Kasumi-1 (cell line): Measurements from ENCODE around the gene PTGFR.

ENCODE experiments used
- DNase-seq, 2 experiments: peaks; one replicate each; lab custom pipeline; 2025; lab: John Stamatoyannopoulos, UW

PTGFR gene, protein sequence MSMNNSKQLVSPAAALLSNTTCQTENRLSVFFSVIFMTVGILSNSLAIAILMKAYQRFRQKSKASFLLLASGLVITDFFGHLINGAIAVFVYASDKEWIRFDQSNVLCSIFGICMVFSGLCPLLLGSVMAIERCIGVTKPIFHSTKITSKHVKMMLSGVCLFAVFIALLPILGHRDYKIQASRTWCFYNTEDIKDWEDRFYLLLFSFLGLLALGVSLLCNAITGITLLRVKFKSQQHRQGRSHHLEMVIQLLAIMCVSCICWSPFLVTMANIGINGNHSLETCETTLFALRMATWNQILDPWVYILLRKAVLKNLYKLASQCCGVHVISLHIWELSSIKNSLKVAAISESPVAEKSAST

DNA sequence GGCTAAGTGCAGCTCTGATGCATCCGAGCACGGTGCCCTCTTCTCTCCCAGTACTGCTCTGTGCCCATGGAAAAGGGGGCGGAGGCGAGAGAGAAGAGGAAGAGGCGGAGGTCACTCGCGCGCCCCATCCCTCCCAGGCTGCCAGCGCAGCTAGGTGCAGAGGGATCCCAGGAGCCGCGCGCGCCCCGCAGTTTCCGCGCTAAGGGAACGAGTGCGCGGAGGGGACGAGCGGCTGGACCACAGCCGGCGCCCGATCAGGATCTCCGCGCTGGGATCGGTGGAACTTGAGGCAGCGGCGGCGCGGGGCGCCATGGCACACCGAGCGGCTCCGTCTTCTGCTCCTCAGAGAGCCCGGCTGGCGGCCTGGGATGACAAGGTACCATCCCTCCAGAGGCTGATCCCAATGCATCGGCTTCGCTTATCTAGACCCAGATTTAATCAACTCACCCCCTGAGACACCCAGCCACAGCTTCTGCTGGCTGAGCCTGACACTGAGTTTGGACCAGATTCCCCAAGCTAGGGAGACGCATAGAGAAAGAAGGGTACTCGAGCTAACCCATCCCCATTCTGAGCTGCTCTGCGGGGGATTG, at the start of gene PTGFR:
TSS of gene PTGFR (plus strand) at position 114 of the 590 bp plus-strand sequence. CDS start 1,770 bp downstream, outside the sequence.
- DNase-seq = no peak

DNA sequence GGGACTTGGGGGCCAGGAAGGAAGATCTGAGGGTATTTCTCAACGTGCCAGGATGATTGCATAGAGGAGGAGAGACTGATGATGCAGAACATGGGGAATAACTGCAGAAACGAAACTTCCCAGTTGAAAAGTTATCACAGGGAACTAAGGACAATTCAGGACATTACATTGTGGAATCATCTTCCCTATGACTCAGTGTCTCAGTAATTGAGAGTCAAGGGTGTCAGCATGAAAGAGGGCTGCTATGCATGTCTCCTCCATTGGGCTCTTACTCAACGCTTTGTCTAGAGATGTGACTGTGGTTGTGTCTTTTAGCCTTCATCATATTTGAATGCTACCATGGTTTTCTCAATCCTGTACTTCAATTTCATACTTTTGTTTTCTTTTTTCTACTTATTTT, 48.9 kb upstream of the PTGFR start:
- no peak for DNase-seq

DNA sequence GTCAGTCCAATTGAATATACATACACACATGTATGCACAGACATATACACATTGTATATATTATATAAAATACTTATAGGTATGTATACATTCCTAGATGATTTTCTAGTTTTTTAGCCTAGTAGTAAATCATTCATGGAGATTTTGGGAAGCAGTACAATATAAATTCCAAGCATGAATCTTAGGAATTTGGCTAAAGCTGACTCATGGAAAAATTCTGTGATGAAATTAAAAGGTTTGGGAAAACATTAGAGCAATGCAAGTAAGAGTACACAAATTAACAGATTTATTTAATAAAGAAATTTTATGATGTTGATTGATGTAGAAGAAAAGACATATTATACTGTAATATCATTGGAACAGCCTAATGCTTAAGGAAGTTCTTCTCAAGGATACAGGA, 43.7 kb upstream of the PTGFR start:
- no peak for DNase-seq

DNA sequence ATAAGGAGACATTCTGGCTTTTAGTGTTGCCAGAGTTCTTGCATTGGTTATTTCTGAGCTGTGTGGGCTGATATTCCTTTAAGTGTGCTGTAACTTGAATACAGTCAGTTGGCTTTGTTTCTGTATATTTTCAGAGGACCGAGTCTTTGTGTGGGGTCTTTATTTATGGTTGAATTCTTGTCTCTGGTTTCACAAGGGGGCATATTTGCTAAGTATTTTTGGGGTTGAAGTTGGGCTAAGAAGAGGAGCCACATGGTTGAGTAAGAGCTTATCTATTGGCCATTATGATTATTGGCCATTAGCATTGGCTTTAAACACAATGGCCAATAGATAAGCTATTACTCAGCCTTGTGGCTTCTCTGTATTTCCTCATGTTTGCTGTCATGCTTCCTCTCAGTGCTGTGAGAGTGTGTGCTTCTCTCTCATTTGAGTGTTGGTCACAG, 26.3 kb upstream of the PTGFR start:
- DNase-seq = no peak

DNA sequence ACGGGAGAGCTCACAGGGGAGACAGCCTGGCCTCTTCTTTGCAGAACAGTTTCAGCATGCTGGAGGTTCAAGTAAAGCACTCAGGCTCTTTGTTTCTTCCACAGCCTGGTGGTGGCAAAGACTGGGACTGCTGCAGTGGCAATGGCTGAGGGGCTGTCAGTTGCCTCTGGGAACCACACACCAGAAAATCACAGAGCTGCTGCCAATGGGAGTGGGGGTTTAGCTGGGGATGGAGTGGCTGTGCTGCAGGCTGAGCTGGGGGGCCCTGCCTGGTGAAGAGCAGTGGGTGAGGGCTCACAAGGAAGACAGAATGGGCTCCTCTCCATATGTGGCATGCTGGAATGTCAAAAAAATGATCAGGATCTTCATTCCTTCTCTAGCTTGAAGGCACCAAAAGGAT, 25.6 kb upstream of the PTGFR start:
- DNase-seq = no peak

DNA sequence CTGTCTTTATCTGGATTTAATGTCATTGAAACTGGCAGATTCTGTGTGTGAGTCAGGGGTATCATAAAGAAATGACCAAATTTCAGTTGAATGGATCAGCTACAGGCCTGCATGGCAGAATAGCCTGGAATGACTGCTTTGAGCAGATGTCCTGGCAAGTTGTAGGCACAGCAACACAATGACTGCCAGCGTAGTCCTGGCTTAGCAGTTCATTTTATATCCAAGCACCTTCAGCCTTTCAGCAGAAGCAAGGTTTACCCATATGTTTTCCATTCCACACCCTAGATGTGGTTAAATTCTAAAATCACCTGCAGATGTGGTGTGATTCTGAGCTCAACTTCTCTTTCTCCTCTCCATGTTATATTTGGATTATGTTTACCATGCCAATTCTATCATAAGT, 22.3 kb upstream of the PTGFR start:
- DNase-seq = no peak

DNA sequence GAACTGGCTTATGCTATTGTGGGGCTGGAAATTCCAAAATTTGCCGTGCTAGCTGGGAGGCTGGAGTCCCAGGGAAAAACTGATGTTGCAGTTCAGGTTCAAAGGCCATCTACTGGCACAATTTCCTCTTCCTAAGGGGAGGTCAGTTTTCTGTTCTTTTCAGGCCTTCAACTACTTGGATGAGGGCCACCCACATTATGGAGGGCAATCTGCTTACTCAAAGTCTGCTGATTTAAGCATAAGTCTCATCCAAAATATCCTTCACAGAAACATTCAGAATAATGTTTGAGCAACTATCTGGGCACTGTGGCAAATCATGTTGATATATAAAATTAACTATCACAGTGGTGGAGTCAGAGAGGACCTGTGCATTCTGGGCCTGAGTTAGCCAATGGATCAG, 21.2 kb upstream of the PTGFR start:
- DNase-seq = no peak

DNA sequence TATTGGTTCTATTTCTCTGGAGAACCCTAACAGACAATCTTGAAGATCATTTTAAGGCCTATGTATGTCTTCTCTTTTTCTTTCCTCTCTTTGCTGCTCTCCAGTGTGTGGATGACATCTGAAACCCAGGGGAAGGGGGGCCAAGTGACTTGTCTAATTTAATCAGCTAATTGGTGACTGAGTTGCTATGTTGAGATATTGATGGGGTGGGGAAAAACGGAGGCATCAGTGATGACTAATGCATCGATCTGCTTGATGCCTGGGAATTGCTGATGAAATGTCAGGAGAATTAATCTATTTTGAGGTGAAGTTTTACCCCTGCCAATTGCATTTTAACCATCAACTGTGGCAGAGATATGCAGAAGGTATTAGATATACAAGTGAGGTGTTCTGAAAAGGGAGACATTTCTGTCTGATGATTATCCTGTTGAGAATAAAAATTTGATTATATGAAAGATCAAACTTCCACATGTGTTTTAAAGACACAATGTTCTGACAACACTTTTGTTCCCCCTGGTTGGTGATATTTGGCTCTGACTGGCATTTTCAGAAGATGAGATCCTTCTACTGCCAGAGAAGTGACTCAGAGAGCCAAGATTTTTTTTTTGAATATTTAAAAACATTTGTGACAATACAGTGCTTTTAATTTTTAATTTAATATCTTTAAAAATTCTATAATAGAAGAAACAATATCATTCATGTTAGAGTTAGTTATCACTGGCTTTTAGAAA, 18.7 kb upstream of the PTGFR start:
- DNase-seq = no peak

DNA sequence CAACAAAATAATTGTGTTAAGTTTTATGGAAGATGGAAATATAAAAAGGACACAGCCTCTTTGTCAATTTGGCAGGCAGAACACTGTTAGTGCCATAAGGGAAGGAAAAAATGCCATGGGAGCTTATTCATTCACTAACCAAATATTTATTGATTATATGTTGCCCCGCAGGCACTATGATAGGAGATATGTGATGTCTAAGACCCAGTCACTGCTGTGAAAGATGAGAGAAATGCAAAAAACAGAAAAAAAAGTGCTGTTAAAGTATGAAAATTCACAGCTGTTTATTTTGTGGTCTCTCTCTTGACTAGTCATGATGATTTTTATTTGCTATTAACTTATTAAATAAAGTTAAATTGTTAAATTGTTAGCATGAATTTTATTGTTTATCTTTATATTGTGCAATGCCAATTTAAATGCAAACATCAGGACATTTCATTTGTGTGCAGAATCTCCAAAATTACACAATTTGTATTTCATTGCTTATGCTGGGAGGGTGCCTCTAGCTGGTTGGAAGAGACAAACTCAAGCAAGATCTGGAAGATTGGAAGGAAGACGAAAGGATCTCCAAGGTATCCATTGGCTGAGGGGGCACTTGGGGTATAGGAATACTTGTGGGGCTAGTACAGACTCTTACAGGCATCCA, 17.8 kb upstream of the PTGFR start:
- no peak for DNase-seq

DNA sequence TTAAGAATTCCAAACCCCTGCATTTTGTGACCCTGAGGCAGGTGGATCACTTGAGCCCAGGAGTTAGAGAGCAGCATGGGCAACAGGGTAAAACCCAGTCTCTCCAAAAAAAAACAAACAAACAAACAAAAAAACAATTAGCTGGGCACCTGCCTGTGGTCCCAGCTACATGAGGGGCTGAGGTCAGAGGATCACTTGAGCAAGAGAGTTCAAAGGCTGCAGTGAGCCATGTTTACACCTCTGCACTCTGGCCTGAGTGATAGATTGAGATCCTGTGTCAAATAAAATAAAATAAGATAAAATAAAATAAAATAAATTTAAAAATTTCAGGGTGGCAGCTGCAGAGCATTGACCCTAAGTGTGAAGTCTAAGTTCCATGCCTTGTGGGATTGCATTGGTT, 16.7 kb upstream of the PTGFR start:
- DNase-seq = no peak

DNA sequence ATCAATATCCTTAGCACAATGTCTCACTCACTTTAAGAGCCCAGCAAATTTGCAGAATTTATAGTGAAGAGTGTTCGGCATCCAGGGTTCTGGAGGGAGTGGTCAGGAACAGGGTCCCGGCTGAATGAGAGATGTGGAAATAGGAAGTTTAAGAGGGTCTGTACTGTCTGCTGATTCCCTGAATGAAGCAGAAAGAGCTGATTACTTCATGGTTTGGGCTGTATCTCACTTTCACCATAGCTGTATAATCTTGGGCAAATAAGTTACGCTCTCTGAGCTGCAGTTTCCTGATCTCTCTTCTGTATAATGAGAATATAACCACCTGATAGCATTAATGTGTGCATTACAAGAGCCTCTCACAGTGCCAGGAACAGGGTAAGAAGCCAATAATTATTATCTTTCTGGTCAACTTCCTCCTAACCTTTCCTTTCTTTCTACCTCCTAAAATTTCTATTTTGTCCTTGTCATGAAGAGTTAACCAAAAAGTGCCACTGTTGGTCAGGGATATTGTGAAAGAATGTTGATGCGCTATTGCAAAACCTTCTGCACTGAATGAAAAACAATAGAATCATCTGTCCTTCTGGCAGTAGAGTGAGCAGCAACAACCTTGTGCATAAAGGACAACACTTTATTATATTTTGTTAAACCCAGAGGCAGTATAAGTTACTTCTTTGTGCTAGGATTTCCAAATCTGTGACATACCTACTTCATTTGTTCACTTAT, 14.7 kb upstream of the PTGFR start:
- DNase-seq = no peak

DNA sequence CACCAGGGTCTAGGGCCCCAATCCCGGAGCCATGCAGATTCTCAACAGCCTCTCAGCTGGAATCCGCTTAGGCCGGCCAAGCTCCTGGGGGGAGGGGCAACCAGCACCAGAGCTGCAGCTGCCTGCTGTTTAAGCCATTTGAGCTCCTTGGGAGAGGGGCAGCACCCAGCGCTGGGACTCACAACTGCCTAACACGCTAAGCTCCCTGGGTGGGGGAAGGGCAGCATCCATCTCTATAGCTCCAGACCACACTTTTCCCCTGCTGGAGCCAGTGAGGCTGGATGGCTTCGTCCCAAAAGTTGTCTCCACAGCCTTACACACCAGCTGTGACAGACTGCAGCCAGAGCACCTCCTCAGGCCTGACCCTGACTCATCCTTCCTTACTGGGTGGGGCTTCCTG, 6.9 kb upstream of the PTGFR start:
- DNase-seq = no peak

DNA sequence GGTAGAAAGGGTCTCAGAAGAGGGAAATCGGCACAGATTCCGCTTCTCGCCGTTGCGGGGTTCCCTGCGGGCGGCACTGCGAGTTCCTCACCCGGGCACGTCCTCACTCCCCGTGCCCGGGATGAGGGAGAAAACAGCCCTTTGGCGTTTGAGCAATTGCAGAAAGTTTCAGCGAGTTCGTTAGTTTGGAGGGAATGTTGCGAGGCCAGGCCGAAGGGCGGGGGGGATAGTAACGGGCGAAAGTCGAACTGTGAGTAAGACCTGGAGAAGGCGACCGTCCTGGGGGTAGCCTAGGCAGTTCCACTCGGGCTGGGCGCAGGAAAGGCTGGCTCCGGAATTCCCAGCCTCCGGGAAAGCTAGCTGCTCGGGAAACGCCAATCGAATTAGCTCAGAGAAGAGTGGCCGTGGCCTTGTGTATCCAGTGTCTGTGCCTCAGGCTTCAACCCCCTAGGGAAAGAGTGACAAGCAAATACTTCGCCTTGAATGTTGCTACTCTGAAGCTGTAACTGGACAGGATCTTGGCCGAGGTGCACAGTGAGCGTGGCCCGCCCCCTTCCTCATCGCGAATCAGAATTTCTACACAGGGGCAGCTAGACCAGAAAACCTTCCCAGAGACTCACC, 787 bp downstream of the PTGFR start:
- no peak for DNase-seq

DNA sequence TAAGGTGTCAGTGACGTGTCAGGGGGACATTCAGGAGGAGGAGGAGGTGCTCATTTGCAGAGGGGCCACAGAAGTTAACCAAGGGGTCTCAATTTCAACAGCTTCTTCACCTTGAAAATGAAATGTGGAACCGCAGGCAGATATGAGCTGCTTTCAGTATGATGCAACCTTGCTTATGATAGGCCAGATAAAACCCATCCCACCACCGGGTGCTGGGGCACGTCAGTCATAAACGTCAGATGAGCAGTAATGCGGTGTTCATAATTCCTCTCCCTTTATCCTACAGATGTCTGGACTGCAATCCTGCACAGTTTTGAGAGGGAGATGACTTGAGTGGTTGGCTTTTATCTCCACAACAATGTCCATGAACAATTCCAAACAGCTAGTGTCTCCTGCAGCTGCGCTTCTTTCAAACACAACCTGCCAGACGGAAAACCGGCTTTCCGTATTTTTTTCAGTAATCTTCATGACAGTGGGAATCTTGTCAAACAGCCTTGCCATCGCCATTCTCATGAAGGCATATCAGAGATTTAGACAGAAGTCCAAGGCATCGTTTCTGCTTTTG, 1.7 kb downstream of the PTGFR start:
- DNase-seq = no peak

DNA sequence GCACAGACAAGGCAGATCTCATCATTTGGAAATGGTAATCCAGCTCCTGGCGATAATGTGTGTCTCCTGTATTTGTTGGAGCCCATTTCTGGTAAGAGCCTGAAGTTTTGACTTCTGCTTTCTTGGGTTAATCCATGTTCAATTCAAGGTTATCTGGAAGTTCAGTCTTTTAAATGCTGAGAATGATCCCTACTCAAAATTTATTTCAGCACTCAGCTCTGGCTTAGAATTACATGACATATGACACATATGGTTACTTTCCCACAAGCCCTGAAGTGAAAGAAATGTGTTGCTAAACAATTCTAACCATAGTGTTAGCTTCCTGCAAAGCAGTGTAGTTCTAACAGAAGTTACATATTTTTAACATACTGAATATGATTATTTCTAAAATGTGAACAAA, 2.7 kb downstream of the PTGFR start:
- no peak for DNase-seq

DNA sequence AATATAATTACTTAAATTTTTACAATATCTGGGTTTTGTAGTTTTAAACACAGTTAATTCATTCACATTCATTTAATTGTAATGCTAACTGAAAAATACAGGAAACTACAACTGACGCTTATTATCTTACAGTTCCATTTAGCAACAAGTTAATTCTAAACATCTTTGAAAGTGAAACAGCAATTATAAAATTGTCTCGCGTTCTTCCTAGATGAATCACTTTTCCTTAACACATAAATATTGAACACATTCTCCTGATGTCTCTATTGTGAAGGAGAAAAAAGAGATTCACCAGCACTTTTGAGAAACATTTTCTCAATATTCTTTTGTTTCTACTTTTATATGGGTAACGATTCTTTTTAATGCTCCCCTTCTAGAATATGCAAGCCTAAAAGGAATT, 6.4 kb downstream of the PTGFR start:
- no peak for DNase-seq

DNA sequence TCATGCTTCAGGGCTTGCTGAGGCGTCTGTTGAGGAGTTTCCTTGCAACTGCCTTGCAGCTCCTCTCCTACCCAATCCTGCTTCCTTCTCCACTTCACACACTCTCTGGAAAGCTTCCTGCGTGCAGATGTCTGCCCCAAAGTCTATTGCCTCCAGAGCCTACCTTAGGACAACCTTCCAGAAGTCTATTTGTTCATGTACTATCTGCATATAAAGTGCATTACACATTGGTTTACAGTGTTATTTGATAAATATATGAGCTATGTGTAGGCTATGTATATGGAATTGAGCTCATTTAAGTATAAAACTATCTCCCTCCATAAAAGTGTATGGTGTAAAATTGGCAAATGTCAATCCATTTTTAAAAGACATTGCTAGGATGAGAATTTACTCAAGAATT, 9.8 kb downstream of the PTGFR start:
- no peak for DNase-seq

DNA sequence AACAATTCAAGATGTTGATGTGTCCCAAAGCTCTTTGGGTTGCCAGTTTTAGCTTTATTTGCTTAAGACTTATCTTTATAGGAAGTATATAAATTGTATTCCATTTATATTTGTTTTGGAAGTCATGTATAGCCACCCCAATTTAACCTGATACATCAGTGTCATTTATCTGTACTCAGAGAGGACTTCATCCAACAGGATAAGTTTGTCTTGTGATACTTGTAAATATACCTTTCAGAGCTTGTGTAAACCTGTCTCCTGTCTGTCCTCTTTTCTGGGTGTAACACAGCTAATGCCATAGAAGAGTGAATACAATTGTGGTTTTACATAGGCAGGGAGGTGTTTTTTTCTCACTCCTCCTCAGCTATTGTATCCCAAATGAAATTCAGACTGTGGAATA, 10.4 kb downstream of the PTGFR start:
- no peak for DNase-seq

DNA sequence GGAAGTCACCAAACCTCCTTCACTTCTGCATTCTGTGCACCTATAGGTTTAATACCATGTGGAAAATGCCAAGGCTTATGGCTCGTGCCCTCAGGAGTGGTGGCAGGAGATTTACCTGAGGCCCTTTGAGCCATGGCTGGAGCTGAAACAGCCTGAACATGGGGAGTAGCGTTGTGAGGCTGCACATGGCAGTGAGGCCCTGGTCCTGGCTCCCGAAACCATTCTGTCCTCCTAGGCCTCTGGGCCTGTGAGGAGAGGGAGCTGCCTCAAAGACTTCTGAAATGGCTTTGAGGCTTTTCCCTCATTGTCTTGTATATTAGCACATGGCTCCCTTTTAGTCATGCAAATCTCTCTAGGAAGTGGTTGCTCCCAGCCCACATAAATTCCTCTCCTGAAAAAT, 20.6 kb downstream of the PTGFR start:
- no peak for DNase-seq

DNA sequence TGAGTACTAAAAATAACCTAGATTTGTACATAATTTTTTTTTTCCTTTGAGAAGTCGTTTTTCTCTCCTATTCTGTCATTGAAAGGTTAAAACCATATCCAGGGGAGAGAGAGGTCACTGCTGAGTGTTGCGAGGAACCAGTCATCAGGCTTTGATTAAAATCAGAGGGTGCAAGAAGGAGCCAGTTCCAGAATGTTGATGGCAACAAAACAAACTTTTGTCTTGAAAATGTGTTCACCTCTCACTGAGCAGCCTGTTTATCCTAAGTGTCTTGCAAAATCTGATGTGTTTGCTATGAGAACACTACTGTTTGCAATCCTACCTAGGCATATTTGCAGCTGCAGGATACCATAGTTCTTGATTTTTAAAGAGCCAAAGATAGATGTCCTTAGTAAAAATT, 25.9 kb downstream of the PTGFR start:
- DNase-seq = no peak

DNA sequence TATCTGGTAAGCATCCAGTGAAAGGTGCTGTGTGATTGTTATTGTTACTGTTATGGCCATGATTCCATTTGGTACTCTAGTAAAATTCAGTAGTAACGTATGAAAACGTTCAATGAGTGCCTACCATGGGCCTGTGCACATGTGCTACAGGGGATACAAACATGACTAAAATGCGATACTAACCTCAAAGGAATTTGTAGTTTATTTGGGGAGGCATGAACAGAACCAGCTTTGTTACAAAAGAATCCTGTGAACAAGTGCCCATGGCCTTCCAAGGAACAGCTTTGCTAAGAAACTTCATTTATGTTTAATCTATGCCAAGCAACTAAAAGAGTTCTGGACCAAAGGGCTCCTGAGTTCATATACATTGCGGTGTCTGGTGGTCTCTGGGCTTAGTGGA, 28.7 kb downstream of the PTGFR start:
- no peak for DNase-seq
